Hippocampal formation (tissue), 2 donors: ENCODE measurements around the gene TIMM8A.
A peak's percentile ranks its signal among the peaks of the same experiment; 100 is the strongest.
"Not testable (repeated sequence)": the region's sequence is repeated elsewhere in the genome, so short reads cannot be mapped to it uniquely, and the experiment has no call there.

Experiments
- DNase-seq, 2 donors: peaks; one replicate each; lab custom pipeline; 2025; lab: John Stamatoyannopoulos, UW

The TIMM8A gene

DNA sequence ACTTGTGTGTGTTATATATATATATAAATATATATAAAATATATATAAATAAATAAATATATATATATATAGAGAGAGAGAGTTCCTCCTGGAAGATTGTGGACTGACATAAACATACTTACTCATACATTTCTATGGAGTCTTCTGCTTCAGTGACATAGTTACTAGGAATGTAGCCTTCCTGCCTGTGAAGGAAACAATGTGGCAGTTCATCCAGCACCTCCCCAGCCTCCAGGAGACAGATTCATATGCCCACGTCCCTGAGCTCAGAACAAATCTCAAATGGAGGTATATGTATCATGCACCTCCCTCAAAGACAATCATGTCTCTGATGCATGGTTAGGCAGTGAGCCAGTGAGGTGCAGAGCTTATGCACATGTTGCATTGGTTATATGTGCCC lies 11.4 kb upstream of the TIMM8A start:
- DNase-seq, result no peak

DNA sequence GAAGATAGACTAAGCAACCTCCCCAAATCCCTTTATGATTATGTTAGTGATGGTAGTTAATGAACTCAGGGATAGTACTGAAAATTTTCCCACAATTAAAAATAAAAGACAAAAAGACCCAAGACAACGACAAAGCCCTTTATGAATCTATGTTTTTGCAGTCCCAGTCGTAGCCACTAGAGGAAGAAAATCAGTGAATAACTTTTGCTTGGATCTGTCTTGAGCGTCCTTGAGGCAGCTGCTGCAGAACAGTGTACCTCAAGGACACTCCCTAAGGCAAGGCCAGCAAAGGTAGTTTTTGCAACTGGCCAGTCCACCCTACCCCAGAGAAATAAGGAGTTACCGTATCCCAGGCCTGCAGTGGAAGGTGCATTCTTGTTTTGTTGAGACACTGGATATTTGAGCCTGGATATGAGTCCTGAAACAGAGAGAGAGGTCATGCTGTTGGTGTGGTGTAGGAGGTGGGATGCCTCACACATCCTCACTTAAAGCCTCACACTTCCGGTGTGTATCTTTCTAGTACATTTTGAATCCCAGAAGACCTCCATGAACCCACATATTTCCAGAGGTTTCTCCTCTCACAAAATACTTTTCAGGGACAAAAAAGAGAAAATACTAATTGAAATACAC lies 8.7 kb upstream of the TIMM8A start:
- no peak for DNase-seq

DNA sequence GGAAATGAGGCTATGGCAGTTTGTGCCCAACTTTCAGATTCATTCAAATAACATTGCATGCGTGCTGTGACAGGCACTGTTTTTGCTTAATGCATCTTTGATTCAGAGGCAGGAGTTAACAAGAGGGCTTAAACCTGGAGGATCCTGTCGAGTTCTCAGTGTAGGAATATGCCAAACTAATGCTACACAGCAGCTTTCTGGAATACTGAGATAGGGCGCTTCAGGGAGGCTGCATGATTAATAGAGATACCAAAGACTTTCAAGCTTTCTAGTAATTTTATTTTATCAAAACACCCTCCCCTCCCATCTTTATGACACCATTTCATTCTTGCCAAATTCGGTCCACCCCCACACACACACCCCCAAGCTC lies 636 bp upstream of the TIMM8A start:
- DNase-seq, result no peak

DNA sequence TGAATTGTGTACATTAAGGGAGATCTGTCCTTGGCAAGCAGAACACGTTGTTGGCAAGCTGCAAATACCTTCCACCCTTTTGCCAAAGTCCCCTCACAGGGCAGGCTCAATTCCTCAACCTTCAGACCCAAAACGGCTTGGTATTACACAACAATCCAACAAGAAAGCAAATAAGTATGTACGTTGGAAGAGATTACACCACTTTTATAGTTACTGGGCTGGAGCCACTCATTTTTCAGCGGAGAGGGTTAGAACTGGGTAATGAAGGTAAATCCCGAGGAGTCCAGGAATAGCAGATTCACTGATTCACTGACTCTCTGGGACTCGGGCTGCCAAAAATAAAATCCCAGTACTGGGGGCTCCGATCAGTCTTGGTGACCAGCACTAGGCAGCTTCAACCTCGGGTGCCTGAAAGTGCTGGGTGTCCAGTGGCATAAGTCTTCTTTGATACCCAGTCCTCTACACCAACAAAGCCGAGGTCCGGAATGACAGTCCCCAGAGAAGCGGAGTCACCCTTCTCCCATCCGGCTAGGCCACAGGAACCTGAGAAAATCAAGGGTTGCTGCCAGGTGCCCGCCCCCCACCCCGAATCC lies 587 bp downstream of the TIMM8A start:
- peak in 1 of 2 donors; percentile 14 for DNase-seq

DNA sequence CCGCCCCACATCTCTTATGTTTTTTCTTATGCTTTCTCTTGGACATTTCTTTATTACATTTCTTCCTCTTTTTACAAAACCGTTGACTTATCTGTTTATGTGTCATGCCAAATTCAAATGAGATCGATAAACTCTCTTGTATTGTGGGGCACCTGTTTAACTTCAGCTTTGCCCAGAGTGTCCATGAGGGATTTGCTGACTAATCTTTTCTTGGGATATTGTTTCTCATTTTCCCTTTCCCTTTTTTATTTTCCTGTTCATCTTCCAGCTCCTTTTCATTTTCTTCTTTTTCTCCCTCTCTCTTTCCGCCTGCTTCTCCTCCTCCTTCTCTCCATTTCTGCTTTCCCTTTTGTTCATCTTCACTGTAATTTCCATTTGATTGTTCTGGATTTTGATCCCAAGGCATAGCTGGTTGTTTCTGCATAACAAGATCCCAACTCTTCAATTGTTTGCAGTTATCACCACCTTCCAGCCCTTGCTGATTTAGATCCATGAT lies 10.7 kb downstream of the TIMM8A start:
- no peak for DNase-seq

DNA sequence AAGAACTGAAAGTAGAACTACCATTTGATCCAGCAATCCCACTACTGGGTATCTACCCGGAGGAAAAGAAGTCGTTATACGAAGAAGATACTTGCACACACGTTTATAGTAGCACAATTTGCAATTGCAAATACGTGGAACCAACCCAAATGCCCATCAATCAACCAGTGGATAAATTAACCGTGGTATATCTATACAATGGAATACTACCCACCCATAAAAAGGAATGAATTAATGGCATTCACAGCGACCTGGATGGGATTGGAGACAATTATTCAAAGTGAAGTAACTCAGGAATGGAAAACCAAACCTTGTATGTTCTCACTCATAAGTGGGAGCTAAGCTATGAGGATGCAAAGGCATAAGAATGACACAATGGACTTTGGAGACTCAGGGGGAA lies 14.2 kb downstream of the TIMM8A start:
- not testable (repeated sequence) for DNase-seq

DNA sequence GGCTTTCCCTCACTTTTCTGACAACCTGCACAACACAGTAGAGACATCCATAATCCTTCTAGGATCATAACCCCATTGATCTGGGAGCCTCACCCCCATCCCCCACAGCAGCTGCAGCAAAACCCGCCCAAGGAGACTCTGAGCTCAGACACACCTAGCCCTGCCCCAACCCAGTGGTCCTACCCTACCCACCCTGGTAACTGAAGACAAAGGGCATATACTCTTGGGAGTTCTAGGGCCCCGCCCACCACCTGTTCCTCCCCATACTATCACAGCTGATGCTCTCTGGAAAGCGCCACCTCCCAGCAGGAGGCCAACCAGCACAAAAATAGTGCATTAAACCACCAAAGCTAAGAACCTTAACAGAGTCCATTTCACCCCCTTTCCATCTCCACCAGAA lies 21.9 kb downstream of the TIMM8A start:
- not testable (repeated sequence) for DNase-seq

DNA sequence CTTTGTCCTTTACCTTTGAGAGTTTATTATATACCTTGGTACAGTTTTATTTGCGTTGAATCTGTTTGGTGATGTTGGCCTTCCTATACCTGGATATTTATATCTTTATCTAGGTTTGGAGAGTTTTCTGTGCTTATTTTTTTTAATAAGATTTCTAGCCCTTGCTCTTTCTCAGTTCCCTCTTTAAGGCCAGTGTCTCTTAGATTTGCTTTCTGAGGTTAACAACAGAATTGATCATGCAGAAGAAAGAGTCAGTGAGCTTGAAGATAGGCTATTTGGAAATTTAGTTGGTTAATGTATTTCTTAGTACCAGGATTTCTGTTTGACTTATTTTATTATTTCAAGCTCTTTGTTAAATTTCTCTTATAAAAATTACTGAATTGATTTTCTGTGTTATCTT lies 44.8 kb downstream of the TIMM8A start:
- DNase-seq, result no peak
